Esophagus squamous epithelium (tissue), 4 donors: ENCODE data around the gene SENP3.

Experiments used
- CTCF ChIP-seq, 6 experiments: fragments of 450-650 bp in 4 of 6; fragments of 200-600 bp in 2 of 6; sonication (generic) in 2 of 6; IDR thresholded peaks; one replicate each; pipeline ENCODE4 v1.5.1; 2016 to 2019; ENCODE audit warnings: antibody characterized with exemption in 6 of 6, mild to moderate bottlenecking in 4 of 6, moderate library complexity in 4 of 6
- POLR2A ChIP-seq, 4 donors: fragments of 450-650 bp; IDR thresholded peaks; one replicate each; pipeline ENCODE4 v1.6.1; 2017; ENCODE audit warnings: antibody characterized with exemption in 4 of 4, mild to moderate bottlenecking in 4 of 4, moderate library complexity in 3 of 4

- TF ChIP-seq POLR2A (IDR thresholded peaks at IDR 0.05) (peak in 3 of 4 donors; percentile 86 to 94 (median 89)), CTCF (IDR thresholded peaks at IDR 0.05) (peak; percentile 38 to 89 (median 72))
These were observed 52.9 kb downstream of the SENP3 start, which contains the start of gene FXR2 for GRCh38 chr17:7614425-7615264.
